Hepatocyte (in vitro differentiated cells): ENCODE data around the gene DUS2.

Source experiments
- CTCF ChIP-seq: fragments of 200-600 bp; sonication (generic); IDR thresholded peaks from 2 replicates; pipeline ENCODE4 v1.5.1; 2016; ENCODE audit warnings: antibody characterized with exemption, mild to moderate bottlenecking; ENCODE audit not compliant: poor library complexity
- EZH2 ChIP-seq: fragments of 200-600 bp; sonication (generic); IDR thresholded peaks from 2 replicates; pipeline ENCODE4 v1.6.1; 2016; ENCODE audit warnings: antibody characterized with exemption, mild to moderate bottlenecking, borderline replicate concordance
- EZH2phosphoT487 ChIP-seq: fragments of 200-600 bp; sonication (generic); IDR thresholded peaks from one replicate; pipeline ENCODE4 v1.6.1; 2018; ENCODE audit warnings: antibody characterized with exemption, mild to moderate bottlenecking, low read depth, moderate library complexity; ENCODE audit not compliant: unreplicated experiment, severe bottlenecking

GRCh38 chr16:68009157-68009735 lies 13.8 kb upstream of the DUS2 start:
- TF ChIP-seq CTCF (no peak), EZH2phosphoT487 (no peak), EZH2 (no peak)
